Activated T-helper 1 cell treated with anti-CD3 and anti-CD28 coated beads, Interleukin-12 subunit alpha, Interleukin-12 subunit beta, Interleukin-2, Interleukin-4 antibody, amounts not matched to agents 30 ng/mL and 10 ng/mL and 1 ng/mL, durations not matched to agents 14 hours and 24 hours and 36 hours (primary cell): ENCODE data around the gene NEGR1. TPM values are rescaled to one million over a fixed set of nuclear protein-coding genes. Genes with fewer than 3 reads are reported as not detected.

Experiments used
- DNase-seq: peaks from one replicate; pipeline ENCODE4 v3.0.0; 2021; ENCODE audit warnings: low spot score
- H3K27ac Mint-ChIP-seq: one replicate; pipeline ENCODE4 v1.8.0; 2021; ENCODE audit warnings: mild to moderate bottlenecking, mixed read lengths
- H3K27me3 Mint-ChIP-seq: one replicate; pipeline ENCODE4 v1.8.0; 2022; ENCODE audit warnings: mild to moderate bottlenecking, moderate library complexity, mixed read lengths; ENCODE audit not compliant: insufficient read depth
- H3K36me3 Mint-ChIP-seq: one replicate; pipeline ENCODE4 v1.8.0; 2021; ENCODE audit warnings: low read depth, mixed read lengths
- H3K4me1 Mint-ChIP-seq: one replicate; pipeline ENCODE4 v1.8.0; 2021; ENCODE audit warnings: low read depth, mixed read lengths
- H3K4me3 Mint-ChIP-seq: one replicate; pipeline ENCODE4 v1.8.0; 2021; ENCODE audit warnings: mild to moderate bottlenecking, moderate library complexity, mixed read lengths
- H3K9me3 Mint-ChIP-seq: one replicate; pipeline ENCODE4 v1.8.0; 2021; ENCODE audit warnings: mixed read lengths
- intact Hi-C: fragments of 100-400 bp; cut with micrococcal nuclease; formaldehyde crosslinking; loops from one replicate; pipeline ENCODE4 v1.15.1; 2024
- total RNA-seq: library from RNA; stranded (reverse); gene quantifications from 2 replicates; pipeline ENCODE4 v1.2.3, GENCODE V29; 2022

Gene NEGR1
- total RNA-seq, 1 donor from 2014 or later = not detected

DNA sequence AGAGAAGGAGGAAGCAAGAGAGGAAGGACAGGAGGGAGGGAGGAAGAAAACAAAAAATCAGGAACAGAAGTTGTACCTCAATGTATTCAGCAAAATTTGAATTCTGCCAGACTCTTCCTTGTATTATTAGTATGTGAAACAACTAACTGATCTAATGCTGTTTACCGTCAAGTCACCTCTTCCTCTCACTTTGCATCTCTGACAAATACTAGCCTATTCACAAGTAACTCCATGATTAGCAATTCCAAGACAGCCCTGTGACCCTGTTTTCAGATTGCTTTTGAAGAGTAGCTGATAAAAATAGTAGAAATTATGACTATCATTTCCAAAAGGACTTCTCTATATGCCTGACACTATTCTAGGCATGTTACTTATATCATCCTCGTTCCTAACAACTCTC is 445.4 kb downstream of the NEGR1 start:
- Mint-ChIP-seq H3K27me3 (no peaks in the 10 kb centered on the region), H3K4me1 (no peaks in the 10 kb centered on the region), H3K4me3 (no peak overlapping the region), H3K9me3 (no peaks in the 10 kb centered on the region), H3K36me3 (no peaks in the 10 kb centered on the region), H3K27ac (no peak overlapping the region)
- intact Hi-C loops = no loop called here
- no peak for DNase-seq

DNA sequence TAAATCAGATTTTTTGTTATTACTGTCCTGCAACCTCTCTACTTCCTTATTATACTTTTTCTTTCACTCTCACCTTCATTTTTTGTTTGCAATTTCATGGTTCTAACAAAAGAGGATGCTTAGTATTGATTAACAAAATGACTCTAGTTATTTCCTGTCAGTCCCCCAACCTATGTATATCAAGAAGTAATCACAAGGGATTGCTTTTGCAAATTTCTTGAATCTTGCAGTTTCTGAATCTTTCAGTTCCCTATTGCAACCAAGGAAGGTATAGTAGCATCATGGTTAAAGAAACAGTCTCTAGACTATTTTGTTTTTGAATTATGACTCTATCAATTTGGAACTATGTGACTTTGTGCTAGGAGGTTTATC is 446.9 kb downstream of the NEGR1 start:
- Mint-ChIP-seq H3K36me3 (no peaks in the 10 kb centered on the region), H3K4me3 (no peak overlapping the region), H3K27me3 (no peaks in the 10 kb centered on the region), H3K9me3 (no peaks in the 10 kb centered on the region), H3K27ac (no peak overlapping the region), H3K4me1 (no peaks in the 10 kb centered on the region)
- intact Hi-C loops = no loop called here
- no peak for DNase-seq

- no peaks in the 10 kb centered on the region for H3K9me3 Mint-ChIP-seq
- H3K4me1 Mint-ChIP-seq = no peaks in the 10 kb centered on the region
- intact Hi-C loops = no loop called here
- no peaks in the 10 kb centered on the region for H3K36me3 Mint-ChIP-seq
- H3K4me3 Mint-ChIP-seq = no peak overlapping the region
- no peak for DNase-seq
- no peak overlapping the region for H3K27ac Mint-ChIP-seq
- H3K27me3 Mint-ChIP-seq = no peaks in the 10 kb centered on the region
These were observed 447.5 kb downstream of the NEGR1 start for GRCh38 chr1:71834601-71835441.

DNA sequence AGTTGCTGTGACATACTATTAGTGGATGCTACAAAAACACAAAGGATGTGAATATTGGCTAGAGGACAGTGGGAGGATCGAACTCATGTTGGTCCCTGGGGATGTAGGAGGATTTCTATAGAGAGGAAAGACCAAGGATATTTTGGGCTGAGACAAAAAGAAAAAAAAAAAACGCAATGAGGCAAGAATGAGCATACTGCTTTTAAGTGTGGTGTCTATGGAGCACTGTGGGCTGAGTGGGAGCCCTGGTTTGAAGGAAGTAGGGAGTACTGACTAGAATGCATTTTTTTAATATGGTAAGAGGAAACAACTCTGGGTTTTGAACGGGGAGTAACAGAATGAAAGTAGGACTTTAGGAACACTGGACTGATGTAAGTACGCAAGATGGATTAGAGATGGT is 450.7 kb downstream of the NEGR1 start:
- intact Hi-C loops = no loop called here
- H3K27me3 Mint-ChIP-seq = no peaks in the 10 kb centered on the region

GRCh38 chr1:71829346-71829745 is 453.0 kb downstream of the NEGR1 start:
- no peak for DNase-seq
- H3K4me3 Mint-ChIP-seq = no peak overlapping the region
- no peaks in the 10 kb centered on the region for H3K4me1 Mint-ChIP-seq
- no peaks in the 10 kb centered on the region for H3K36me3 Mint-ChIP-seq
- intact Hi-C loops = no loop called here
- no peak overlapping the region for H3K27ac Mint-ChIP-seq
- H3K9me3 Mint-ChIP-seq = no peaks in the 10 kb centered on the region
- H3K27me3 Mint-ChIP-seq = no peaks in the 10 kb centered on the region

More for the DNA sequence above, 450.7 kb downstream of the NEGR1 start:
- H3K36me3 Mint-ChIP-seq = no peaks in the 10 kb centered on the region
- no peaks in the 10 kb centered on the region for H3K9me3 Mint-ChIP-seq
- no peak overlapping the region for H3K27ac Mint-ChIP-seq
- no peaks in the 10 kb centered on the region for H3K4me1 Mint-ChIP-seq
- H3K4me3 Mint-ChIP-seq = no peak overlapping the region
- no peak for DNase-seq

- intact Hi-C loops = no loop called here
- Mint-ChIP-seq H3K36me3 (no peaks in the 10 kb centered on the region), H3K27ac (no peak overlapping the region), H3K9me3 (no peaks in the 10 kb centered on the region), H3K27me3 (no peaks in the 10 kb centered on the region), H3K4me3 (no peak overlapping the region), H3K4me1 (no peaks in the 10 kb centered on the region)
- DNase-seq = no peak
These were observed 453.8 kb downstream of the NEGR1 start for GRCh38 chr1:71828431-71829012.

DNA sequence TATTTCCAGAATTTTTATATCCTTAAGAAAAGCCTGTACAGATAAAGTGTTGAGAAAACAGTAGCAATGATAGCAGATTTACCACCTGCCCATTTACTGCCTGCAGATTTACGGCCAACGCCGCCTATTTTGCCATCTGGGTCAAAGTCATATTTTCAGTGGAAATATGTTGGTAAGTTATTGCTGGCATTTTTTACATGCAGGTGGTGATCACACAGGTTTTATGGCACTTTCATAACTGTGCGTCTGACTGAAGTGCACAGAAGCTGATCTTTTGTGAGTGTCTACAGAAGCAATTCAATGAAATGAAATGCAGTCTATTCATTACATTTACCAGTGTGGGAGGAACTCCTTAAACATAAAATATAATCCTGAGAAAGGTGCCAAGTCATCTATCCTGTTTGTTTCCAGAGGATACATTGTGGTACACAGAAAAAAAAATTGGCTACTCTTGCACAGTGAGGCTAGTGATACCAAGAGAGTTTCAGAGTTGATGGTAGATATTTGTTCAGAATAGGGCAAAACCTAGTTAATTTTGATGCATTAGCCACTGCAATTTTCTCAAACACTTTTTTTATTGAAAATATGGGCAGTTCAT is 458.5 kb downstream of the NEGR1 start:
- no peaks in the 10 kb centered on the region for H3K36me3 Mint-ChIP-seq
- no peak overlapping the region for H3K4me3 Mint-ChIP-seq
- H3K27me3 Mint-ChIP-seq = no peaks in the 10 kb centered on the region
- no peaks in the 10 kb centered on the region for H3K9me3 Mint-ChIP-seq
- H3K4me1 Mint-ChIP-seq = no peaks in the 10 kb centered on the region
- no peak for DNase-seq
- no peak overlapping the region for H3K27ac Mint-ChIP-seq
- intact Hi-C loops = no loop called here

DNA sequence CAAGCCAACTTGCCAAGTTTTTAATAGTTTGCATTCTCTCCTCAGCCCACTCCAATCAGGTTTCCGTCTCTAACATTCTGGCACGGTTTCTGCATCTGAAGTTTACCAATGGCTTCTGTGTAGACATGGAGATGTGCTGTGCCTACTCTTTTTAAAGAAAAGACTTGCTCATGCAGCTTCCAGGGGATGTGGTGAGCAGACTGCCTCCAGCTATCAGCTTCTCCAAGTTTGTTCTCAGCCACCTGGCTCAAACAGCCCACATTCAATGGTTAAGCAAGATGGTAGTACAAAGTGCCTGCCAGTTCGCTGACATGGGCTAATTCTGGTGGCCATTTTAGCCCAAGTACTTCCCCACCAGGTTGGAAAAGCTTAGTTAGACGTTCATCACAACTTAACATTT is 465.3 kb downstream of the NEGR1 start:
- H3K9me3 Mint-ChIP-seq = no peaks in the 10 kb centered on the region
- DNase-seq = no peak
- no peaks in the 10 kb centered on the region for H3K36me3 Mint-ChIP-seq
- no peaks in the 10 kb centered on the region for H3K27me3 Mint-ChIP-seq
- H3K4me1 Mint-ChIP-seq = no peaks in the 10 kb centered on the region
- no peak overlapping the region for H3K27ac Mint-ChIP-seq
- no peak overlapping the region for H3K4me3 Mint-ChIP-seq
- intact Hi-C loops = no loop called here

GRCh38 chr1:71809085-71809484 is 473.3 kb downstream of the NEGR1 start:
- Mint-ChIP-seq H3K27me3 (no peaks in the 10 kb centered on the region), H3K4me1 (no peaks in the 10 kb centered on the region), H3K27ac (no peak overlapping the region), H3K4me3 (no peak overlapping the region), H3K9me3 (no peaks in the 10 kb centered on the region), H3K36me3 (no peaks in the 10 kb centered on the region)
- intact Hi-C loops = no loop called here
- DNase-seq = no peak

DNA sequence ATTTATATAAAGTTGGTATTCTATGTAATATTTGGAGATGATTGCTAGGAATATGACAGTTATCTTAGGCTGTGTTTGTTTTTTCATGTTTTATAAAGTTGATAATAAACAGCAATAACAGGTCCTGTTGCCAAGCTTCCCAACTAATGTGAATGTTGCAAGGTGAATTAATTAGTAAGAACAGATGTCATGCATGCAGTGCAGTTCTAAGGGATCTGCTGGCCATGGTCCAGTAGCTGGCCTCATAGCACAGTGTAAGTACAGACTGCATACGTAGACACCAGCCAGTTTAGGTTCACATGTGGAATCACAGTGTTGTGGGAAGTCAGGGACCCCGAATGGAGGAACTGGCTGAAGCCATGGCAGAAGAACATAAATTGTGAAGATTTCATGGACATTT is 478.2 kb downstream of the NEGR1 start:
- H3K4me1 Mint-ChIP-seq = no peaks in the 10 kb centered on the region
- H3K36me3 Mint-ChIP-seq = no peaks in the 10 kb centered on the region
- no peak overlapping the region for H3K27ac Mint-ChIP-seq
- no peak overlapping the region for H3K4me3 Mint-ChIP-seq
- no peaks in the 10 kb centered on the region for H3K27me3 Mint-ChIP-seq
- intact Hi-C loops = no loop called here
- no peaks in the 10 kb centered on the region for H3K9me3 Mint-ChIP-seq
- no peak for DNase-seq

GRCh38 chr1:71796006-71796405 is 486.3 kb downstream of the NEGR1 start:
- intact Hi-C loops = no loop called here
- DNase-seq = no peak
- Mint-ChIP-seq H3K27me3 (no peaks in the 10 kb centered on the region), H3K36me3 (no peaks in the 10 kb centered on the region), H3K27ac (no peak overlapping the region), H3K4me1 (no peaks in the 10 kb centered on the region), H3K9me3 (no peaks in the 10 kb centered on the region), H3K4me3 (no peak overlapping the region)

GRCh38 chr1:71792264-71792663 is 490.1 kb downstream of the NEGR1 start:
- H3K9me3 Mint-ChIP-seq = no peaks in the 10 kb centered on the region
- no peaks in the 10 kb centered on the region for H3K4me1 Mint-ChIP-seq
- H3K27ac Mint-ChIP-seq = no peak overlapping the region
- H3K27me3 Mint-ChIP-seq = no peaks in the 10 kb centered on the region
- H3K36me3 Mint-ChIP-seq = no peaks in the 10 kb centered on the region
- intact Hi-C loops = no loop called here
- DNase-seq = no peak
- no peak overlapping the region for H3K4me3 Mint-ChIP-seq

DNA sequence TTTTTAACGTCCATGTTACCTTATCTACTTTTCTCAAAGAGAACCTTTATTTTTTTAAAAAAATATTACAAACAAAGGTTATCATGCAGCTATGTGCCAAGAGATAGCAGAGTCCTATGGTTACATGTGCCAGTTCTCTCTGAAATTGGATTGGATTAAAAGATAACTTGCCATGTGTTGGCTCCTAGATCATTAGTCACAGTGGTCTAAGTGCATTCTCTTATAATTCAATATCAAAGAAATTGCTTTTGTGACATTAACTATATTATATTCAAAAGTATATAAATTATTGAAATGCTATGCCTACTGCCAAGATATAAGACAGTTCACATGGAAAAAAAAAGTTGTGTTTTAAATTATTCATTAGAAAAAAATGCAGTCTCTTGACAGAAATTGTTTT is 494.2 kb downstream of the NEGR1 start:
- DNase-seq = no peak
- H3K4me3 Mint-ChIP-seq = no peak overlapping the region
- intact Hi-C loops = no loop called here
- H3K27me3 Mint-ChIP-seq = no peaks in the 10 kb centered on the region
- no peak overlapping the region for H3K27ac Mint-ChIP-seq
- H3K4me1 Mint-ChIP-seq = no peaks in the 10 kb centered on the region
- H3K9me3 Mint-ChIP-seq = no peaks in the 10 kb centered on the region
- no peaks in the 10 kb centered on the region for H3K36me3 Mint-ChIP-seq
